IMR-90 (cell line): ENCODE measurements around the gene CDK15. TPM values are rescaled to one million over a fixed set of nuclear protein-coding genes. Genes with fewer than 3 reads are reported as not detected.

Source experiments
- ATAC-seq: fragments of 200-7000 bp; cut with Tn5 transposase; 2 replicates; pipeline ENCODE4 v1.9.1; 2020; ENCODE audit warnings: low read depth, mild to moderate bottlenecking, moderate library complexity
- BruUV-seq: library from RNA; stranded (reverse); fragments of 400-500 nt; replicated peaks from 2 replicates; lab custom pipeline; 2021; lab: Mats Ljungman, UMichigan
- CTCF ChIA-PET: fragments of 300-600 bp; formaldehyde crosslinking; extraction: SDS; loops from one replicate; lab custom pipeline; 2021; ENCODE audit warnings: antibody characterized with exemption; lab: Yijun Ruan, JAX
- POLR2A ChIA-PET: fragments of 300-600 bp; sonication (Branson Sonifier 250); formaldehyde crosslinking; loops from one replicate; lab custom pipeline; 2022; ENCODE audit warnings: antibody characterized with exemption; ENCODE audit not compliant: unreplicated experiment; lab: Charles Lee
- DNase-seq: peaks from one replicate; pipeline ENCODE4 v3.0.0; 2013
- H2AFZ ChIP-seq: replicated peaks from 2 replicates; pipeline ENCODE3; 2013; ENCODE audit warnings: low read length, mild to moderate bottlenecking; ENCODE audit not compliant: poor library complexity
- H2AK5ac ChIP-seq: 2 replicates; pipeline ENCODE4 v1.6.1; 2013; ENCODE audit warnings: low read depth, low read length, inconsistent platforms
- H2AK9ac ChIP-seq: replicated peaks from 2 replicates; pipeline ENCODE3; 2013; ENCODE audit warnings: mild to moderate bottlenecking, low read depth, low read length, moderate library complexity; ENCODE audit not compliant: poor library complexity
- H2BK120ac ChIP-seq: 2 replicates; pipeline ENCODE4 v1.6.1; 2013; ENCODE audit warnings: low read depth, low read length, inconsistent platforms
- H2BK15ac ChIP-seq: 3 replicates; pipeline ENCODE4 v1.6.1; 2013; ENCODE audit warnings: low read depth, low read length, inconsistent platforms
- H2BK20ac ChIP-seq: 2 replicates; pipeline ENCODE4 v1.6.1; 2013; ENCODE audit warnings: low read depth, mild to moderate bottlenecking, inconsistent platforms, low read length, moderate library complexity
- H2BK5ac ChIP-seq: 2 replicates; pipeline ENCODE4 v1.6.1; 2013; ENCODE audit warnings: mild to moderate bottlenecking, low read depth, low read length, inconsistent platforms; ENCODE audit not compliant: poor library complexity, severe bottlenecking
- H3K14ac ChIP-seq: replicated peaks from 2 replicates; pipeline ENCODE4 v1.6.1; 2013; ENCODE audit warnings: low read depth, low read length, inconsistent platforms
- H3K18ac ChIP-seq: 2 replicates; pipeline ENCODE4 v1.6.1; 2013; ENCODE audit warnings: low read depth, low read length, control low read depth
- H3K23ac ChIP-seq: 2 replicates; pipeline ENCODE4 v1.6.1; 2013; ENCODE audit warnings: low read depth, low read length, inconsistent platforms
- H3K27ac ChIP-seq: 2 replicates; pipeline ENCODE4 v1.5.1; 2013; ENCODE audit warnings: mild to moderate bottlenecking, control low read depth, low read length; ENCODE audit not compliant: insufficient read depth
- H3K27me3 ChIP-seq: 2 replicates; pipeline ENCODE4 v1.6.1; 2013; ENCODE audit warnings: low read length; ENCODE audit not compliant: control insufficient read depth, insufficient read depth
- H3K36me3 ChIP-seq: 2 replicates; pipeline ENCODE4 v1.6.1; 2013; ENCODE audit warnings: low read length, mixed read lengths; ENCODE audit not compliant: control insufficient read depth, insufficient read depth
- H3K4ac ChIP-seq: 2 replicates; pipeline ENCODE4 v1.6.1; 2013; ENCODE audit warnings: low read depth, low read length, inconsistent platforms
- H3K4me1 ChIP-seq: 2 replicates; pipeline ENCODE4 v1.6.1; 2013; ENCODE audit warnings: low read length, mixed read lengths; ENCODE audit not compliant: control insufficient read depth, insufficient read depth
- H3K4me2 ChIP-seq: 2 replicates; pipeline ENCODE4 v1.6.1; 2013; ENCODE audit warnings: low read depth, mild to moderate bottlenecking, control low read depth, low read length, moderate library complexity
- H3K4me3 ChIP-seq: 2 replicates; pipeline ENCODE4 v1.5.1; 2013; ENCODE audit warnings: low read depth, mild to moderate bottlenecking, control low read depth, low read length, moderate library complexity; ENCODE audit not compliant: insufficient read depth
- H3K56ac ChIP-seq: 2 replicates; pipeline ENCODE4 v1.6.1; 2013; ENCODE audit warnings: low read length, inconsistent platforms; ENCODE audit not compliant: insufficient read depth; ENCODE audit errors: extremely low read depth
- H3K79me1 ChIP-seq, 2 experiments: 2 replicates each; pipeline ENCODE4 v1.6.1; 2013; ENCODE audit warnings: low read length in 2 of 2, inconsistent platforms in 1 of 2, low read depth in 1 of 2
- H3K9ac ChIP-seq: 2 replicates; pipeline ENCODE4 v1.6.1; 2013; ENCODE audit warnings: low read depth, low read length, control low read depth
- H3K9me1 ChIP-seq: 2 replicates; pipeline ENCODE4 v1.6.1; 2013; ENCODE audit warnings: low read length, inconsistent platforms; ENCODE audit not compliant: insufficient read depth
- H3K9me3 ChIP-seq: 2 replicates; pipeline ENCODE4 v1.6.1; 2013; ENCODE audit warnings: low read length; ENCODE audit not compliant: control insufficient read depth, insufficient read depth
- H4K20me1 ChIP-seq: 2 replicates; pipeline ENCODE4 v1.6.1; 2013; ENCODE audit warnings: low read length, inconsistent platforms; ENCODE audit not compliant: insufficient read depth
- H4K5ac ChIP-seq: 2 replicates; pipeline ENCODE4 v1.6.1; 2013; ENCODE audit warnings: mild to moderate bottlenecking, low read depth, low read length, control low read depth
- H4K8ac ChIP-seq, 2 experiments: 2 replicates each; pipeline ENCODE4 v1.6.1; 2013; ENCODE audit warnings: low read depth in 2 of 2, low read length in 2 of 2, control low read depth in 1 of 2, inconsistent platforms in 1 of 2
- H4K91ac ChIP-seq: 2 replicates; pipeline ENCODE4 v1.6.1; 2013; ENCODE audit warnings: low read depth, low read length, inconsistent platforms; ENCODE audit not compliant: insufficient read depth
- BHLHE40 ChIP-seq: fragments of 150-350 bp; IDR thresholded peaks from 2 replicates; pipeline ENCODE4 v1.6.1; 2016; ENCODE audit warnings: mild to moderate bottlenecking, low read depth, low read length
- CEBPB ChIP-seq: IDR thresholded peaks from 2 replicates; pipeline ENCODE4 v1.6.1; 2012; ENCODE audit warnings: low read depth, low read length, improper control_type of control experiment
- CHD1 ChIP-seq: IDR thresholded peaks from 2 replicates; pipeline ENCODE4 v1.6.1; 2012; ENCODE audit warnings: low read depth, low read length, improper control_type of control experiment
- FOS ChIP-seq: fragments of 150-350 bp; IDR thresholded peaks from 2 replicates; pipeline ENCODE4 v1.6.1; 2016; ENCODE audit warnings: low read depth, low read length
- MAFK ChIP-seq: IDR thresholded peaks from 2 replicates; pipeline ENCODE4 v1.6.1; 2012; ENCODE audit warnings: low read depth, low read length, improper control_type of control experiment
- MXI1 ChIP-seq: IDR thresholded peaks from 2 replicates; pipeline ENCODE4 v1.6.1; 2012; ENCODE audit warnings: low read depth, mild to moderate bottlenecking, low read length, moderate library complexity, borderline replicate concordance
- NFE2L2 ChIP-seq: fragments of 150-350 bp; IDR thresholded peaks from 2 replicates; pipeline ENCODE4 v1.6.1; 2016; ENCODE audit warnings: low read depth, mild to moderate bottlenecking, low read length
- POLR2A ChIP-seq: IDR thresholded peaks from 2 replicates; pipeline ENCODE4 v1.6.1; 2012; ENCODE audit warnings: mild to moderate bottlenecking, low read depth, low read length
- SMC3 ChIP-seq: fragments of 150-350 bp; IDR thresholded peaks from 2 replicates; pipeline ENCODE4 v1.6.1; 2016; ENCODE audit warnings: low read depth, mild to moderate bottlenecking, antibody characterized with exemption, low read length, moderate library complexity
- WGBS, 2 experiments: methylation state at CpG; one replicate each; pipeline versions ENCODE4 v1.1.5 to v1.1.7; 2013; ENCODE audit warnings: missing lambda C conversion rate in 2 of 2; ENCODE audit not compliant: insufficient read length in 1 of 2; ENCODE audit errors: extremely low coverage in 2 of 2; 5-methylcytosine and 5-hydroxymethylcytosine counted together
- dilution Hi-C: fragments of 300-500 bp; cut with HindIII; formaldehyde crosslinking; loops from one replicate; pipeline ENCODE4 v1.14.3; 2018; ENCODE audit warnings: low sequenced_read_pairs; ENCODE audit not compliant: unreplicated experiment
- in situ Hi-C: fragments of 300-500 bp; cut with MboI; formaldehyde crosslinking; loops from 3 replicates; pipeline ENCODE4 v1.14.3; 2019; ENCODE audit warnings: low sequenced_read_pairs, inconsistent platforms, mixed read lengths
- intact Hi-C: fragments of 100-400 bp; cut with micrococcal nuclease; formaldehyde crosslinking; loops from 2 replicates; pipeline ENCODE4 v1.10.0; 2022
- polyA plus RNA-seq, 3 experiments: library from polyadenylated mRNA; depleted of rRNA; stranded (reverse); fragments of >200 nt; gene quantifications; 2 replicates each; pipeline ENCODE4 v1.2.3, GENCODE V29; 2012; ENCODE audit warnings: low replicate concordance in 1 of 3
- total RNA-seq: library from RNA; depleted of rRNA; stranded (reverse); fragments of >200 nt; gene quantifications from 2 replicates; pipeline ENCODE4 v1.2.3, GENCODE V29; 2012
- TF ChIP-seq, protein P1 (sequence below): fragments of 150-350 bp; IDR thresholded peaks from 2 replicates; pipeline ENCODE4 v1.6.1; 2016; ENCODE audit warnings: low read depth, mild to moderate bottlenecking, low read length, moderate library complexity, borderline replicate concordance
- TF ChIP-seq, protein P2 (sequence below): conservative IDR thresholded peaks from 2 replicates; pipeline ENCODE4 v1.5.1; 2012; ENCODE audit warnings: mild to moderate bottlenecking, low read depth, low read length, improper control_type of control experiment
- TF ChIP-seq, protein P3 (sequence below): fragments of 150-350 bp; IDR thresholded peaks from 2 replicates; pipeline ENCODE4 v1.6.1; 2017; ENCODE audit warnings: mild to moderate bottlenecking, antibody characterized with exemption, low read length, low read depth

CDK15 gene
- total and polyA plus RNA-seq, 2 of the 4 experiments (the other 2 are of a cell fraction) = 16.1 to 33.0 TPM

DNA sequence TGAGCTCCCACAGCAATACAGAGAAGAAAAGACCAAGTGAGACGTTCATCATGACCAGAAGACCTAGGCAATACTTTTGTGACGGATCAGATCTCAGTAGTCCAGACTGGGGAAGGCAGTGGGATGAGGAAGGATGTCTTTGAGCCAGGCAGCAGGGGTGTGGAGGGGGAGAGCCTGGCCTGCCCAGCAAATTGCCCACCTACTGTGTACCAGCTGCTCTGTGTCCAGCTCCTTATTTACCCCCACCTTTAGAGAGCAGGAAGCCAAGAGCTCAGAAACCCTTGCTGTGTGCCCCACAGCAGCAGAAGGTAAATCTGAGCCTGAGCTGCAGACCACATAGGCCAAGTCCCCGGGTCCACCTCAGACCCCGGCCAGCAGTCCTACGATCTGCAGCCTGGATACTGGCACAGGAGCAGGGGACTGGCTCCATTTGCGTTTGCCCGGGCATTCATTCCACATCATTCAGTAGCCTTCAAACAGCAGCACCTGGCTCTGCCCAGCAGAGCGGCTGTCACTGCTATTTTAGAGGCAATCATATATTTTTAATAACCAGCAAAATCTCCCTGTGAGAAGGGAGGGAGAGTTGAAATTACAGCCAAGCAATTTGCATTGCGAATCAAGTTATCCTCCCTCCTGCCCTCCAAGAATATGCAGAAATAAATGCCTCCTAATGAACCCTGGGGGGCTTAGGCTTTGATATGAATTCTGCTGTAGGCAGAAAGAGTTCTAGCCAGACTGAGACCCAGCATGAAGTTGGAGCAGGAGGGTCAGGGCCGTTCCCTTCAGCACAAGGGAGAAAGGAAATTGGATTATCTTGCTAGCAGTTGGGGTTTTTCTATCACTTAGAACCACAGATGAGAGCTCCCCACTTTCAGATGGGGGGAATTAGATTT is 117.3 kb downstream of the CDK15 start (continued):
- TF ChIP-seq CEBPB (no peak), POLR2A (no peak)

DNA sequence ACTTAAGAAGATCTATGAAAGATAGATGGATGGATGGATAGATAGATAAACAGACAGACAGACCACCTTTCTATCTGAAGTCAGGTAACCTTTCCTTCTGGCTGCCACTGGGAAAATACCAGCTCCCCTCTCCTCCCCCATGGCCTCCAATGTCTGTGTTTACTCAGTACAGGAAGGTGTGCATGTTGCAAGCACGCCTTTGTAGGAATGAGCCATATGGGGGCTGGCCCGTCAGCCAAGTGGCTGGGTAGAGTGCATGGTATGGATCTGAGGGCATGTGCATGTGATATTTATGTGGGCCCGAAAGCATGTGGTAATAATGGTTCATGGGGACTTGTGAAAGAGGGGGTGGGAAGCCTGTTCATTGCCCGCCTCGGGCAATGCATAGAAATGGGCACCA is 118.1 kb downstream of the CDK15 start:
- Histone ChIP-seq H3K4me3 (no peak overlapping the region), H3K23ac (no peak overlapping the region), H3K36me3 (no peaks in the 10 kb centered on the region), H3K4me1 (no peaks in the 10 kb centered on the region), H2BK20ac (no peak overlapping the region), H3K27ac (no peak overlapping the region), H2AFZ (no peak overlapping the region), H3K56ac (no peak overlapping the region), H2BK120ac (no peak overlapping the region), H2AK9ac (no peak overlapping the region), H3K9ac (no peak overlapping the region), H3K79me1 (no peaks in the 10 kb centered on the region), H3K9me3 (no peaks in the 10 kb centered on the region), H3K14ac (no peak overlapping the region), H3K9me1 (no peaks in the 10 kb centered on the region), H3K18ac (no peak overlapping the region), H2BK5ac (no peak overlapping the region), H4K20me1 (no peaks in the 10 kb centered on the region), H3K4ac (no peak overlapping the region), H4K5ac (no peak overlapping the region), H3K4me2 (no peak overlapping the region), H2AK5ac (no peak overlapping the region), H2BK15ac (no peak overlapping the region), H4K8ac (no peak overlapping the region), H3K27me3 (peaks cover 2% of the 10 kb centered on the region; the same call in 1 of the 2 replicates), H4K91ac (no peak overlapping the region)
- ATAC-seq = no peak
- 100% methylated on average over 2 of the region's 5 CpGs; no CpG with 5 or more reads in 1 of the 2 experiments for WGBS, 2 experiments
- dilution Hi-C loops = no loop called here
- ChIA-PET CTCF (interaction anchor here (0.6 kb wide), 1 partner anchor 1593 kb away, joined by 3 read pairs; no protein-coding TSS in a partner anchor), POLR2A (no interaction called here)
- no peak for DNase-seq
- in situ Hi-C loops = no loop called here
- intact Hi-C loops = no loop called here
- no TSS peak for BruUV-seq
- TF ChIP-seq, protein P1, sequence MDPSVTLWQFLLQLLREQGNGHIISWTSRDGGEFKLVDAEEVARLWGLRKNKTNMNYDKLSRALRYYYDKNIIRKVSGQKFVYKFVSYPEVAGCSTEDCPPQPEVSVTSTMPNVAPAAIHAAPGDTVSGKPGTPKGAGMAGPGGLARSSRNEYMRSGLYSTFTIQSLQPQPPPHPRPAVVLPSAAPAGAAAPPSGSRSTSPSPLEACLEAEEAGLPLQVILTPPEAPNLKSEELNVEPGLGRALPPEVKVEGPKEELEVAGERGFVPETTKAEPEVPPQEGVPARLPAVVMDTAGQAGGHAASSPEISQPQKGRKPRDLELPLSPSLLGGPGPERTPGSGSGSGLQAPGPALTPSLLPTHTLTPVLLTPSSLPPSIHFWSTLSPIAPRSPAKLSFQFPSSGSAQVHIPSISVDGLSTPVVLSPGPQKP = no peak
- TF ChIP-seq NFE2L2 (no peak), SMC3 (no peak), BHLHE40 (no peak), MXI1 (no peak), POLR2A (no peak), MAFK (no peak), CHD1 (no peak), FOS (no peak)
- TF ChIP-seq, protein P2, sequence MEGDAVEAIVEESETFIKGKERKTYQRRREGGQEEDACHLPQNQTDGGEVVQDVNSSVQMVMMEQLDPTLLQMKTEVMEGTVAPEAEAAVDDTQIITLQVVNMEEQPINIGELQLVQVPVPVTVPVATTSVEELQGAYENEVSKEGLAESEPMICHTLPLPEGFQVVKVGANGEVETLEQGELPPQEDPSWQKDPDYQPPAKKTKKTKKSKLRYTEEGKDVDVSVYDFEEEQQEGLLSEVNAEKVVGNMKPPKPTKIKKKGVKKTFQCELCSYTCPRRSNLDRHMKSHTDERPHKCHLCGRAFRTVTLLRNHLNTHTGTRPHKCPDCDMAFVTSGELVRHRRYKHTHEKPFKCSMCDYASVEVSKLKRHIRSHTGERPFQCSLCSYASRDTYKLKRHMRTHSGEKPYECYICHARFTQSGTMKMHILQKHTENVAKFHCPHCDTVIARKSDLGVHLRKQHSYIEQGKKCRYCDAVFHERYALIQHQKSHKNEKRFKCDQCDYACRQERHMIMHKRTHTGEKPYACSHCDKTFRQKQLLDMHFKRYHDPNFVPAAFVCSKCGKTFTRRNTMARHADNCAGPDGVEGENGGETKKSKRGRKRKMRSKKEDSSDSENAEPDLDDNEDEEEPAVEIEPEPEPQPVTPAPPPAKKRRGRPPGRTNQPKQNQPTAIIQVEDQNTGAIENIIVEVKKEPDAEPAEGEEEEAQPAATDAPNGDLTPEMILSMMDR = no peak
- TF ChIP-seq, protein P3, sequence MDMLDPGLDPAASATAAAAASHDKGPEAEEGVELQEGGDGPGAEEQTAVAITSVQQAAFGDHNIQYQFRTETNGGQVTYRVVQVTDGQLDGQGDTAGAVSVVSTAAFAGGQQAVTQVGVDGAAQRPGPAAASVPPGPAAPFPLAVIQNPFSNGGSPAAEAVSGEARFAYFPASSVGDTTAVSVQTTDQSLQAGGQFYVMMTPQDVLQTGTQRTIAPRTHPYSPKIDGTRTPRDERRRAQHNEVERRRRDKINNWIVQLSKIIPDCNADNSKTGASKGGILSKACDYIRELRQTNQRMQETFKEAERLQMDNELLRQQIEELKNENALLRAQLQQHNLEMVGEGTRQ = no peak
